ENCODE measurements around the gene CNPY2.
"Not testable (repeated sequence)": the region's sequence is repeated elsewhere in the genome, so short reads cannot be mapped to it uniquely, and the experiment has no call there.

Gene CNPY2

DNA sequence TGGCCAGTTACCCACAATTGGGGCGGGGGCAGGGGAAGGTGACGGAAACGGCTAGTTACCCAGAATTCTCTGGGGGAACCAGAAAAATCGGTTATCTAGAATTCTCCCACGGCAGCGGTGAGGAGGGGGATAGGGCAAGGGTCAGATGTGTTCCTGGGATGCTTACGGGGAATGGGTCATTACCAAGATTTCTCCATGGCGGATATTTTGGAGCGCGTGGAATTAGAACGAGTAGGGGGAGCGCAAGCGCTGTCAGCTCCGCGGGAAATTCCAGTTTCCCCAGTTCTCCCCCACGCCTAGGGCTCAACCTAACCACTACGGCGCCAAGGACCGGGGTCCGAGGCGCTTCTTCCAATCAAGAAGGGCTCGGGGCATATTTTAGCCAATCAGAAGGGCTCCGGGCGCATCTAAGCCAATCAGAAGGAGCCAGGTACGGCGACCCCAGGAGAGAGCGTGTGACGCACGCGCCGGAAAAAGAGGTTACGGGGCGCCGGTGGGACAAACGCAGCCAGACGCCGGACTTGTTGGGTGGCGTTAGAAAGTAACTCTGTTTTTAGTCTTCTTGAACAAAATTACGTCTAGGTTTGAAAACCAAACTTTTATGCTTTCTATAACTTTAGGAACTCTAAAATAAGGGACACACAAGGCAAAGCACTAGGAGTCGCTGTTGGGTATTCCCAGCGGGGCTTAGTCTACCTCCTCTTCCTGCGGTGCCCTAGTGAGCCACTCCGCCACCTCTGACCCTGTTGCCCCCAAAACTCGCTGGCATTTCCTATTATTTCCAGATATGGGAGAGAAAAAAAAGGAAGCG is 18.1 kb upstream of the CNPY2 start, which contains the start of gene PAN2:
PAN2 (minus strand) TSS at position 322 of the 811 bp plus-strand sequence. CDS start 906 bp downstream, outside the sequence.
- peak; percentile 89 for DNase-seq

- no peak for DNase-seq
These were observed 17.4 kb upstream of the CNPY2 start for GRCh38 chr12:56333197-56333678.

DNA sequence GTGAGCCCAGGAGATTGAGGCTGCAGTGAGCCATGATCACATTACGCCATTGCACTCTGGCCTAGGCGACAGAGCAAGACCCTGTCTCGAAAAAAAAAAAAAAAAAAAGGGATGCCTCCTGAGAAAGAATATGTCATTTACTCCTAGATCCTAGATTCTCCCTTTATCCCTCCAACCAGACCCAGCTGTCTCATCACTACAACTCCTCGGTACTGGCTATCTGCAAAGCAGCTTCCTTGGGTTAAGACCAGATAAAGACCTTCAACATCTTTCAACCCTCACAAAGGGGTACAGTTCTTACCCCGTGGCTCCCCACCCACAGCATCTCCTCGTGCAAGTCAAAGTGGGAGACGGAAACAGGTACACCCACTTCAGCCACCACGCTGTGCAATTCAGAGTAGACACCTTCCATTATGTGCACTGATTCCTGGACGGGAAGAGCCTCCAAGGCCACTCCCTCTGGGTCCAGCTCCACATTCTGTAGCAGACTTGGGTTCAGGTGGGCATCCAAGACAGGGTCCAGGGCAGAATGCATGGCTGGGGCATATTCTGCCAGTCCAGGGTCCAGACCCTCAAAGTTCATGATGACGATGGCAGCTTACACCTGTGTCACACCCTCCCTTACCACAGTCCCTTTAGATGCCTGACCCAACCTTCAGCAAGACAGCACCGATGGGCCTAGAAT is 16.9 kb upstream of the CNPY2 start:
- DNase-seq: no peak

GRCh38 chr12:56330936-56331490 is 15.2 kb upstream of the CNPY2 start:
- DNase-seq: no peak

DNA sequence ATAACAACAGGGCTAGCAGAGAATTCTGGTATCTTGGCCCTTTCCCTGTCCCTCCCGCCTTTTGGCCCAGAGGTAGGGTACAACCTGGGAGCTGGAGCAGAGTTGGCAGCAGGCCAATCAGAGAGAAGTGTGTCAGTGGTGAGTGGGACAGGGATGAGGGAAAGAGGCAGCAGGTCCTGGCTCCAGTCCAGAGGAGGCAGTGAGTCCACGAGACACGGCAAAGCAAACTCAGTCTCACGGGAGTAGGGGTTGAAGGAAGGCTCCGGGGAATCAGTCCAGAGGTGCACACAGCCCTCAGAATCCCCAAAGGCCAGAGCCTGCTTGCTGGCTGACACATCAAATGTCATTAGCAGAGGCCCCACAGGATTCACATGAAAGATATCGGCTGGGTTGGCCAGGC is 10.7 kb upstream of the CNPY2 start:
- no peak for DNase-seq

DNA sequence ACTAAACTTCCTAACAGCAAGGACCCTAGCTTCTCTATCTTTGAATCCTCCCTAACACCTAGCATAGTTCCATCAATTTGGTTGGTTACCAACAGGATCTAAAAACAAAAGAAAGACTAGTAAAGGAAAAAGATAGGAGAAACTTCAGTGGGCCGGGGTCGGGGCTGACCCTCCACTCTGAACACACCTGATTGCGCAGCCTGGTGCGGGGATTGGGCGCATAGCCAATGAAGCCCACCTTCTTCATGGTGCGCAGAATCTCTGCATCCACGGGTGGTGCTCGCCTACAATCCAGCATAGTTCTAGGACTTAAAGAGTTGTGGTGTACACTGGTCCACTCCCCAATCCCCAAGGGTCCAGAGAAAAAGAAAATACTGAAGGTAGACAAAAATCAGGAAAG is 10.3 kb upstream of the CNPY2 start:
- DNase-seq: no peak

GRCh38 chr12:56324206-56324605 is 8.4 kb upstream of the CNPY2 start:
- DNase-seq: no peak

DNA sequence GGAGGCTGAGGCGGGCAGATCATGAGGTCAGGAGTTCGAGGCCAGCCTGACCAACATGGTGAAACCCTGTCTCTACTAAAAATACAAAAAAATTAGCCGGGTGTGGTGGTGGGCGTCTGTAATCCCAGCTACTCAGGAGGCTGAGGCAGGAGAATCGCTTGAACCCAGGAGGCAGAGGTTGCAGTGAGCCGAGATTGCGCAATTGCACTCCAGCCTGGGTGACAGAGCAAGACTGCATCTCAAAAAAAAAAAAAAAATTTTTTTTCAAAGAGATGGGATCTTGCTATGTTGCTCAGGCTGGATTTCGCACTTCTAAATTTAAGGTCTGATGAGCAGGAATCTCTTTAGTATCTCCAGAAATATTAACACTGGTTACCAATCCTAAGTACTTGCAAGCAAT is 5.8 kb upstream of the CNPY2 start:
- not testable (repeated sequence) for DNase-seq

- DNase-seq: no peak
These were observed 5.2 kb upstream of the CNPY2 start for GRCh38 chr12:56321027-56321426.

DNA sequence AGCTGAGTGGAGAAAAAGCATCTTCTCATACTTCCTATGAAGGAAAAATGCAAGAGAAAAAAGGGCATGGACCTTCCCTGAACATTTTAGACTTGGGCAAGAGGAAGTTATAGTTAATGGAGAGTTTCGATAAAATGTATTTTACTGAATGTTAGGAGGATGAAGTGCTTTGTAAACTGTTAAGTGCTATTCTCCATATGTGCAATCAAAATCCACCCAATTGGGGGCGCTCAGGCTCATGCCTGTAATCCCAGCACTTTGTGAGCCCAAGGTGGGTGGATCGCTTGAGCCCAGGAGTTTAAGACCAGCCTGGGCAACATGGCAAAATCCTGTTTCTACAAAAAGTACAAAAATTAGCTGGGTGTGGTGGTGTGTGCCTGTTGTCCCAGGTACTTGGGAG is 1.9 kb upstream of the CNPY2 start:
- no peak for DNase-seq

- no peak for DNase-seq
These were observed 553 bp downstream of the CNPY2 start for GRCh38 chr12:56315249-56315621.

DNA sequence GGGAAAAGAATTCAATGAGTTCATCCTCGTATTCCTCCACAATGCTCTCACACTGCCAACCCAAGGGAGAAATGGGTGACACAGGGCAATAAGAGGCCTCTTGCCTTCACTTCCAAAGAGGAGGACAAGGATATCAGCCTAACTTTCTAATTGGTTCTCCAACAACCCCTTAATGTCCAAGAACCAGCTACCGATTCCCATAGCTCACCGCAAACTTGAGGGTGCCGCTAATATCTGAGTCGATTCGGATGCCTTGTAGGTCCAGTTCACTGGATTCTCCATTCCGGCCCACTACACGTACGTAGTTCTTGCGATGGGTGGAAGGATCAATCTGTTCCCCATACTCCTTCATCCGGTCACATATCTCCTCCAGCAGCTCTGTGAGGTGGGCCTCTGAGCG is 4.8 kb downstream of the CNPY2 start:
- no peak for DNase-seq

DNA sequence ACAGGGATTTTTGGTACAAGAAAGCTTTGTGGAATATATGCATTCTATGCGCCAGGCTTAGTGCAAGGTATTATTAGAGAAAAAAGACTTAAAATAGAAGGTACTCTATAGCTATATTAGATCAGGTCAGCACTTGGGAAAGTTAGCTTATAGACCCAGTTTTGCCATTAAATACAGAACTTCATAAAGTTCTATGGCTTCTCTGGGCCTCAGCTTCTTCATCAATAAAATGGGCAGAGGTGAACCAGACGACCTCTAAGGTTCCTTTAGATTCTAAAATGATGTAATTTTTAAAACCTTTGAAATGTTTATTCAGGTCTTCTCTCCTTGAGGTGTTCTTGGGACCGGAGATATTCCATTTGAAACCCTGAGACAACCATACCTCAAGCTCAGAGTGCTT is 7.1 kb downstream of the CNPY2 start:
- DNase-seq: no peak

GRCh38 chr12:56307221-56307965 is 8.4 kb downstream of the CNPY2 start:
- no peak for DNase-seq

DNA sequence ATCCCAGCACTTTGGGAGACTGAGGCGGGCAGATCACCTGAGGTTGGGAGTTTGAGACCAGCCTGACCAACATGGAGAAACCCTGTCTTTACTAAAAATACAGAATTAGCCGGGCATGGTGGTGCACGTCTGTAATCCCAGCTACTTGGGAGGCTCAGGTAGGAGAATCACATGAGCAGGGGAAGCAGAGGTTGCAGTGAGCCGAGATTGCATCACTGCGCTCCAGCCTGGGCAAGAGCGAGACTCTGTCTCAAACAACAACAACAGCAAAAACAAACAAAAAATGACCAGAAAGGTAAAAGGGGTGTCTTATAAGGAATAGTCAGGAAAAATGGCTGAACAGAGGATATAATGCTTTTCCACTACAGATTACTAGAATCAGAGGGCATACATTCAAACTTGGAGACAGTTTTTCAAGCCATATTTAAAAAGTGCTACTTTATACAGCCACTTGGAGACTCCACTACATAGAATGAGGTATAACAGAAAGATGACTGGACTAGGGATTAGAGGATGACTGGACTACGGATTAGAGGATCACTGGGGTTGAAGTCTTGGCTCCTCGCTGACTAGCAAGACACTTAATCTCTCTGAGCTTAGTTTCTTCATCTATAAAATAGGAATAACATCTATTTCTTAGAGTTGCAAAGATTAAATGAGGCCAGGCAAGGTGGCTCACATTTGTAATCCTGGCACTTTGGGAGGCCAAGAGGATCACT is 10.8 kb downstream of the CNPY2 start:
- DNase-seq: no peak

GRCh38 chr12:56304276-56304675 is 11.5 kb downstream of the CNPY2 start:
- no peak for DNase-seq

DNA sequence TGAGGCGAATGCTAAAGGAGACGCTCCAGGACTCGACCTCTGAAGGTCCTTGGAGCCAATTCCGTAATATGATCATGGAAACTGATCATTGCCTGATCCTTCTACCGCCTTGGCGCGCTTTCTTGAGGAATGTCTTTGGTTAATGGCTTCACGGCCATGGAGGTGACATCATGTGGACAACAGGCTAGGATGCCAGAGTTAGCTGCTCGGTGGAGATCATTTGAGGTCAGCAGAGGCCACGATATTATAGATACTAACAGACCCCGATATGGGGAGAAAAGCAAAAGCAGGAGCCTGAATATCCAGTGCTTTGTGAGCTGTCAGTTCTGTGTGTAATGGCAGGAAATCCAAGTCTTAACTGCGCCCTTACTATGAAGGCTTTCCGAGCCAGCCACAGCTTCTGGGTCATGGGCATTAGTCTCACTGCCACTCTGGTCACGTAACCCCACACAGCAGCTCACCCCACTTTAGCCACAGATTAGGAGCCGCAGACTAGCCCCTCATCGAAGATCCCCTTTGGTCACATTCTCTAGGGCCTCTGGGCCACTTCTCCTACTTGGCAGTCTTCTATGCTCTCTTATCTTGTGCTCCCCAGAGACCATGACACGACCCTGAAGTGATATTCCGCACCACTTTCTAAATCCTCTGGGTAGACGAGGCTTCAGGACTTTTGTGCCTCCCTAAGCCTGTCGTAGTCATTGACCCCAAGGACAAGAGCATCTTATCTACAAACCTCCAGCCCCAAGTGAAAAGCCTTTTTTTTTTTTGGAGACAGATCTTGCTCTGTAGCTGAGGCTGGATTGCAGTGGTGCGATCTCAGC is 14.9 kb downstream of the CNPY2 start:
- no peak for DNase-seq

GRCh38 chr12:56299853-56300643 is 15.7 kb downstream of the CNPY2 start, which contains the start of gene CS:
Gene CS, minus strand, starts transcription at chr12:56300330. Its CDS starts 129 bp downstream, at chr12:56300201.
- peak; percentile 90 for DNase-seq

DNA sequence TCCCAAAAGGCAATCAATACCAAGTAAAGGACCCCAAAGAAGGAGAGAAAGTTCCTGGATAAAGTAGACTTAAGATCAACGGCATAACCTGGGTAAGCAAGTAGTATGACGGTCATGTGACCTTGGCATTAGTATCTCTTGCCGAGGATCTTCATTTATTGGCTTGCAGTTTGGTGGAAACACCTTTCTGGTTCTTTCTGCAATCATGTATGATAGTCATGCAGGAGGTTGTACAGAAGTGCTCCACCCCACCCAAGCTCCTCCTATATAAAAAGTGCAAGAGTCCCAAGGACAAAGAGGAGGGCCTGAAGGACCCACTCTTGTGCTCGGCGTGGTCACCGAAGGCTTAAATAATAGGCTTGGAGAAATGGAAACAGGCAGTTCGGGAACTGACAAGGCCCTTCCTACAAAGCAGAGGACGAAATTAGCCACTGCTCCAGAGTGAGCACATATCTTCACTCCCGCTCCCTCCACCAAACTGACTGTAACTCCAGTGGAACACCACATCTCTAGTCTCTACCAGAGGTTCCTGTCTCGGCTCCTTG is 16.4 kb downstream of the CNPY2 start:
- DNase-seq: no peak

- DNase-seq: no peak
These were observed 17.0 kb downstream of the CNPY2 start for GRCh38 chr12:56298828-56299227.

Data from SHP77 treated with DMSO at 0.1 percent for 48 hours (cell line).